Kidney glomerular epithelial cell (primary cell): ENCODE results near the gene FEM1C.

Source experiments
- DNase-seq: peaks from one replicate; lab custom pipeline; 2025; lab: John Stamatoyannopoulos, UW

The FEM1C gene

GRCh38 chr5:115544436-115545350 is at the start of gene FEM1C:
Gene FEM1C, minus strand, starts transcription at chr5:115544775. Its CDS starts 1,282 bp downstream, at chr5:115543493.
- DNase-seq = peak; percentile 92

- DNase-seq = no peak
These were observed 44.5 kb upstream of the FEM1C start for GRCh38 chr5:115589043-115589442.

- no peak for DNase-seq
These were observed 44.1 kb upstream of the FEM1C start for GRCh38 chr5:115588640-115589039.

- peak; percentile 9 for DNase-seq
These were observed 42.1 kb upstream of the FEM1C start for GRCh38 chr5:115586525-115587146.

GRCh38 chr5:115585265-115585664 is 40.7 kb upstream of the FEM1C start:
- no peak for DNase-seq

- DNase-seq = no peak
These were observed 39.9 kb upstream of the FEM1C start for GRCh38 chr5:115584501-115584900.

GRCh38 chr5:115583474-115583873 is 38.9 kb upstream of the FEM1C start:
- DNase-seq = peak; percentile 15

GRCh38 chr5:115580941-115581340 is 36.4 kb upstream of the FEM1C start:
- no peak for DNase-seq

- no peak for DNase-seq
These were observed 35.2 kb upstream of the FEM1C start for GRCh38 chr5:115579747-115580173.

- DNase-seq = no peak
These were observed 34.6 kb upstream of the FEM1C start for GRCh38 chr5:115579216-115579615.

GRCh38 chr5:115578657-115579056 is 34.1 kb upstream of the FEM1C start:
- no peak for DNase-seq

GRCh38 chr5:115577741-115578140 is 33.2 kb upstream of the FEM1C start:
- no peak for DNase-seq

- no peak for DNase-seq
These were observed 32.8 kb upstream of the FEM1C start for GRCh38 chr5:115577329-115577728.

- peak; percentile 54 for DNase-seq
These were observed 30.8 kb upstream of the FEM1C start for GRCh38 chr5:115575167-115576070.

- DNase-seq = no peak
These were observed 28.6 kb upstream of the FEM1C start for GRCh38 chr5:115573133-115573532.

- no peak for DNase-seq
These were observed 26.9 kb upstream of the FEM1C start for GRCh38 chr5:115571441-115571878.

- no peak for DNase-seq
These were observed 24.1 kb upstream of the FEM1C start for GRCh38 chr5:115568668-115569067.

GRCh38 chr5:115565233-115565632 is 20.7 kb upstream of the FEM1C start:
- no peak for DNase-seq

GRCh38 chr5:115561176-115561575 is 16.6 kb upstream of the FEM1C start:
- no peak for DNase-seq

GRCh38 chr5:115559524-115559923 is 14.9 kb upstream of the FEM1C start:
- peak; percentile 51 for DNase-seq

GRCh38 chr5:115558388-115558956 is 13.9 kb upstream of the FEM1C start:
- DNase-seq = no peak
